HUES6 (cell line): ENCODE measurements around the gene CBX5.

Experiments
- H3K27ac ChIP-seq: 2 replicates; pipeline ENCODE4 v1.7.0; 2013; ENCODE audit warnings: low read depth, mild to moderate bottlenecking, low read length, inconsistent platforms
- H3K27me3 ChIP-seq: 2 replicates; pipeline ENCODE4 v1.6.1; 2013; ENCODE audit warnings: low read length; ENCODE audit not compliant: control insufficient read depth, insufficient read depth
- H3K36me3 ChIP-seq: 2 replicates; pipeline ENCODE4 v1.6.1; 2013; ENCODE audit warnings: low read length; ENCODE audit not compliant: control insufficient read depth, insufficient read depth
- H3K4me1 ChIP-seq: 2 replicates; pipeline ENCODE4 v1.6.1; 2013; ENCODE audit warnings: low read length; ENCODE audit not compliant: control insufficient read depth, insufficient read depth
- H3K4me3 ChIP-seq: 2 replicates; pipeline ENCODE4 v1.5.1; 2013; ENCODE audit warnings: low read depth, low read length
- H3K9ac ChIP-seq: one replicate; pipeline ENCODE4 v1.6.1; 2013; ENCODE audit warnings: mild to moderate bottlenecking, low read length
- H3K9me3 ChIP-seq: 2 replicates; pipeline ENCODE4 v1.6.1; 2013; ENCODE audit warnings: low read depth, low read length; ENCODE audit not compliant: control insufficient read depth, insufficient read depth

Gene CBX5

DNA sequence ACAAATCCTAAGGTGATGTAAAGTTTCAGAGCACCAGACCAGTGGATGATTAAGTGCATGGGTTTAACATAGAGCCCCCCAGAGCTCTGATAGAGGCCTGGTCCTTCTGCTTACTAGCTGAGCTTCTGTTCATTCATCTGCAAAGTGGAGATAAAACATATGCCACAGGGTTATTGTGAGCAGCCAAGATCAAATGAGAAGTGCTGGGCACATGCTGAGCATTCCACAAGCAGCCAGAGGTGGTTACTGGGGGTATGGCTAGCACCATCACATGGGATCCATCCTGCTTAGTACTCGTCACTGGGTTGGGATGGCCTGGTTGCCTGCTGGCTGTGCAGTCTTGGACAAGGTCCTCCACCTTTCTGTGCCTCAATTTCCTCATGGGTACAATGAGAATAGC, 73.1 kb downstream of the CBX5 start:
- Histone ChIP-seq H3K36me3 (no peaks in the 10 kb centered on the region), H3K9me3 (no peaks in the 10 kb centered on the region), H3K27me3 (peaks cover 75% of the 10 kb centered on the region), H3K27ac (no peak overlapping the region), H3K9ac (no peak overlapping the region), H3K4me1 (peaks cover 4% of the 10 kb centered on the region; the same call in 1 of the 2 replicates), H3K4me3 (no peak overlapping the region)

DNA sequence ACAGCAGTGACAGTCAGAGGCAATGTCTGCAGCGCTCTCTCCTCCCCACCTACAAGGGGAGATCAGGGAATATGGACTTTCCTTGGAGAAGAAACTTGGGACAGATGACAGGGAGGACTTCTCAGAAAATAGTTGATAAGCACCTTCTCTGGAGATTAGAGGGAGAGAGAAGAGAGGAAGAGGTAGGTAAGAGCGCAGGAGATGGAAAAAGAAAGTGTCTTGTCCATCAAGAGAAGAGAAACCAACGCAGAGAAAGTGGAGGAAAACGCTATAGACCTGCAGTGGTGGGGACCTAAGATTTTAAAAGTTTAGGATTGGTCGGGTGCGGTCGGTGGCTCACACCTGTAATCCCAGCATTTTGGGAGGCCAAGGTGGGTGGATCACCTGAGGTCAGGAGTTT, 75.6 kb downstream of the CBX5 start:
- H3K27ac ChIP-seq, result no peak overlapping the region
- H3K36me3 ChIP-seq, result no peaks in the 10 kb centered on the region
- H3K4me3 ChIP-seq, result no peak overlapping the region
- peaks cover 78% of the 10 kb centered on the region for H3K27me3 ChIP-seq
- peaks cover 4% of the 10 kb centered on the region; the same call in 1 of the 2 replicates for H3K4me1 ChIP-seq
- no peak overlapping the region for H3K9ac ChIP-seq
- H3K9me3 ChIP-seq, result no peaks in the 10 kb centered on the region

DNA sequence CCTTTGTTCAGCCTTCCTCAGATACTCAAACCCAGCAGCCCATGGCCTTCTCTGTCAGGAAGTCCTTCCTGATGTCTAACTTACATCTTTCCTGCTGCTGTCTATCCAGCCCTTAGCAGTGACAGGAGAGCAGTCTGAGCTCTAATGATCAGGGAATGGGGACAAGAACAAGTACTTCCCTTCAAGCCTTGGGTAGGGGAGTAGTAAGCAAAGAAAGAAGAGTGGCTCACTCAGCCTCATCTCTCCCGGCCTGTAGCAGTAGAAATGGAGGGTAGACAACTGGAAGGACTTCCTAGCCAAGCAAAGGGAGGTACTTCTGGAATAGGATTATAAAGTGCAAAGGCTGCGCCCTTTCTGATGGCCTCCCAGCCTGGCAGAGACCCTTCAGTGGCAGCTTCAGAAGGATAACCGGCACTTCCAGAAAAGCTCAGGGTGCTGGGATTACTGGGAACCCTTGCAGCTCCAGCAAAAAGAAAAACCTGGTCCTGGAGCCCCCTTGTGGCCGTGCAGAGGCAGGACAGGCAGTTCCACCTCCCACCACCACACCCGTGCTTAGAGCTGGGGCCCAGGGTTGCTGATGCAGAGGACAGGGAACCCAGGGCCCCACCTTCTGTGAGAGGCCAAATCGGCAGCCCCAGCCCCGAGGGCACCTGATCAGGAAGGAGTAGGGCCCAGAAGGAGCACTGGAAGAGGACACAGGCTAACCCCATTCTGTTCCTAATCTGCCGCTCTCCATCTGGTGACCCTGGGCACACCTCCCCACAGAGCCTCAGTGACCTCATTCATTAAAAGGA, 78.7 kb downstream of the CBX5 start:
- peaks cover 86% of the 10 kb centered on the region for H3K27me3 ChIP-seq
- no peaks in the 10 kb centered on the region for H3K36me3 ChIP-seq
- H3K4me3 ChIP-seq, result no peak overlapping the region
- H3K9me3 ChIP-seq, result no peaks in the 10 kb centered on the region
- H3K4me1 ChIP-seq, result peaks cover 15% of the 10 kb centered on the region
- no peak overlapping the region for H3K9ac ChIP-seq
- H3K27ac ChIP-seq, result no peak overlapping the region

DNA sequence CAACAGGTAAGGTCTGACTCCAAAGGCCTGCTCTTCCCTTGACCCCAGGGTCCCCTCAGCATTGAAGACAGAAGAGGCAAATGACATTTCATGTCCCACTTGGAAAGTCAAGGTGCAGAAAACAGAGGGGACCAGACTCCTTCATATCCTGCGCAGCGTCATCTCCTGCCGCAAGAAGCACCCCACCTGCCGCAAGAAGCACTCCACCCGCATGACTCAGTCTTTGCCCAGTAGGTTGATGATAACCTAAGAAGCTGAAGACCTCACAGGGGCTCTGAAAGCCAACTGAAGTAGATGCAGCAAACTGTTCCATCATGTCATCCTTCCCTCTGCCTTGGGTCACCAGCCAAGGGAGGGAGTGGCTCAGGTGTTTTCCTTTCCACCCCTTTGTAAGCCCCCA, 79.5 kb downstream of the CBX5 start:
- H3K4me3 ChIP-seq, result no peak overlapping the region
- no peaks in the 10 kb centered on the region for H3K9me3 ChIP-seq
- H3K27me3 ChIP-seq, result peaks cover 85% of the 10 kb centered on the region
- no peak overlapping the region for H3K27ac ChIP-seq
- H3K4me1 ChIP-seq, result peaks cover 15% of the 10 kb centered on the region
- no peaks in the 10 kb centered on the region for H3K36me3 ChIP-seq
- H3K9ac ChIP-seq, result no peak overlapping the region

DNA sequence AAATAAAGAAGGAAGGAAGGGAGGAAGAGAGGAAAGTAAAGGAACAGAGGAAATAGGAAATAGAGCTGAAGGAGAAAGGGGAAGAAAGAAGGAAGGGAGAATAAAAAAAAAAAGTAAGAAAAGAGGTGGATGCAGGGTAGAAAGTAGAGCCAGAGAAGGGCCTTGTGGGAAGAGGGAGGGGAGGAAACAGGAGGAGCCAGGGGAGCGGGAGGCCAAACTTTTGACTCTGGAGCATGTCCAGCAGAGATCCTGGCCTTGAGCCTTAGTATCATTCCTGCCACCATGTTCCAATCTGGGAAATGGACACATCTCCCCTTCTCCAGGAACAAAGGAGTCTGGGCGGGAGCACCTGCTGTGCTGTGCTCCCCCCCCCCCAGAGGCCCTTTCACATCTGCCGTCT, 80.0 kb downstream of the CBX5 start:
- H3K4me3 ChIP-seq, result no peak overlapping the region
- H3K9me3 ChIP-seq, result no peaks in the 10 kb centered on the region
- H3K4me1 ChIP-seq, result peaks cover 15% of the 10 kb centered on the region
- no peaks in the 10 kb centered on the region for H3K36me3 ChIP-seq
- no peak overlapping the region for H3K27ac ChIP-seq
- H3K9ac ChIP-seq, result no peak overlapping the region
- H3K27me3 ChIP-seq, result peaks cover 85% of the 10 kb centered on the region

DNA sequence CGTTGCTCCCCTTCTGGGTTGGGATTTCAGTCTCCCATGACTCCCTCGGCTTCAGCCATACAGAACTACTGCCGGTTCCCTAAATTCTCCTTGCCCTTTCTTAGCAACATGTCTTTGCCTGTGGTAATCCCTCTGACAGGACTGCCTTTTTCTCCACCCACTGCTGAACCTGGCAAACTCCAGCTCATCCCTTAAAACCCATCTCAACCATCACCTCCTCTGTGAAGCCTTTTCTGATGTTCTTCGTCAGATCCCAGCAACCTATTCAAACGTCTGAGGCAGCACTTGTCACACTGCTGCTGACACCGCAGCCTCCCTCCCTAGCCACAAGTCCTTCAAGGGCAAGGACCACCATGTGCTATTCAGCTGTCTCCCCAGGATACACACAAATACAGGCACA, 80.9 kb downstream of the CBX5 start:
- H3K4me1 ChIP-seq, result peaks cover 15% of the 10 kb centered on the region

DNA sequence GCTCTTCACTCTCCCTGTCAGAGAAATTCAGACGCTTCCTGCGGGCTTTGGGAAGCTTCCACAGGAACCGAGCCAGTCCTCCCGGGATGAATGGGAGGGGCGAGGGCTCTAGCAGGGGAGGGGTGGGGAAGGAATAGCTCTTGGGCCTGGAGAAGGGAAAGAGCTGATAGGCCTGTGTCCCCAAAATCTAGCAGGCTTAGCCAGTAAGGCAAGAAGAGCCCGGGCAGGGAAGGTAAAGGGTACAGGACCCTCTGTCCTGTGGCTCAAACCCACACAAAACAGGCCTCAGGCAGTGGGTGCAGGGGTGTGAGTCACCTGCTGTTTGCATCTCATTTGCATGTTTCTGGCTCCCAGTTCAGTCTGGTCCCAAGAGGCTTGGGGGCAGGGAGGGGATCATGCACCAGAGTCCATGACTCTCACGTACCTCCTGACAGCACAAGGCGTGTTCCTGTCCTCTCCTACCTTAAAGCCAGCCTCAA, 82.5 kb downstream of the CBX5 start:
- H3K9ac ChIP-seq, result no peak overlapping the region
- peaks cover 15% of the 10 kb centered on the region for H3K4me1 ChIP-seq
- H3K4me3 ChIP-seq, result no peak overlapping the region
- no peaks in the 10 kb centered on the region for H3K9me3 ChIP-seq
- H3K27me3 ChIP-seq, result peaks cover 90% of the 10 kb centered on the region
- no peak overlapping the region for H3K27ac ChIP-seq
- H3K36me3 ChIP-seq, result no peaks in the 10 kb centered on the region

More for the DNA sequence above, 80.9 kb downstream of the CBX5 start:
- peaks cover 85% of the 10 kb centered on the region for H3K27me3 ChIP-seq
- no peaks in the 10 kb centered on the region for H3K9me3 ChIP-seq
- H3K4me3 ChIP-seq, result no peak overlapping the region
- H3K27ac ChIP-seq, result no peak overlapping the region
- no peaks in the 10 kb centered on the region for H3K36me3 ChIP-seq
- H3K9ac ChIP-seq, result no peak overlapping the region

DNA sequence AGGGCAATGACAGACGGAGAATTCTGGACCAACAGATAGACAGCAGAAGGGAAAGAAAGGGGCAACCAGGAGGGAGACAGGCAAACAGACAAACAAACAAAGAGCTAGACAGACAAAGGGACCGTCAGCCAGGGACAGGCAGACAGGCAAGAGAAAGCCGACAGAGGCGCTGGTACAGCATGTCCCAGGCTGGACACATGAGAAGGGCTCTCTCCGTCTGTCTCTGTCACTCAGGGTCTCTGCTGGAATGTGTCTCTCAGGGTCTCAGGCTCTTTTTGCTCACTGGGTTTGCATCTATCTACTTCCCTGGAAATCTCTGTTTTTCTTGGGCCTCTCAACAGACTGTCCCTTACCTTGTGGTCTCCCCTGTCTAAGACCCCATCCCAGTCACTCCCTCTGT, 82.9 kb downstream of the CBX5 start:
- H3K27ac ChIP-seq, result no peak overlapping the region
- no peaks in the 10 kb centered on the region for H3K36me3 ChIP-seq
- peaks cover 15% of the 10 kb centered on the region for H3K4me1 ChIP-seq
- no peaks in the 10 kb centered on the region for H3K9me3 ChIP-seq
- no peak overlapping the region for H3K9ac ChIP-seq
- peaks cover 90% of the 10 kb centered on the region for H3K27me3 ChIP-seq
- H3K4me3 ChIP-seq, result no peak overlapping the region

DNA sequence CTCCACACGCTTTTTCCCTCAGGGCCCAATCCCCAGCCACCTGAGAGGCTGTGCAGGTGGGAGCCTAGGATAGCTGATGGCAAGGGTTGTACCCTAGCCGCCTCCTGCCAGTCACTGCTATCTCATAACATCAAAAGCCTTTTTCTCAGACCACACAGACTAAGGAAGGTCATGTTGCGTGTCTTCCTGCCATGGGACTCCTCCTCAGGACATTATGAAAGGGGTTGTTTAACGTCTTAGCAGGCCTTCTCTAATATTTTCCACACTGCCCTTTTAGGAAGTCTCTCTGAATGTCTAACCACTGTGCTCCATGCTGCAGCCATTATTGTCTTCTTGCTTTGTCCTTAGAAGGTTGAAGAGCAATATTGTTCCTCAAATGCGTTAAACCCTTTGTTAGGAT, 83.5 kb downstream of the CBX5 start:
- peaks cover 15% of the 10 kb centered on the region for H3K4me1 ChIP-seq
- H3K9ac ChIP-seq, result no peak overlapping the region
- H3K27me3 ChIP-seq, result peaks cover 91% of the 10 kb centered on the region
- no peaks in the 10 kb centered on the region for H3K9me3 ChIP-seq
- no peaks in the 10 kb centered on the region for H3K36me3 ChIP-seq
- no peak overlapping the region for H3K4me3 ChIP-seq
- no peak overlapping the region for H3K27ac ChIP-seq

DNA sequence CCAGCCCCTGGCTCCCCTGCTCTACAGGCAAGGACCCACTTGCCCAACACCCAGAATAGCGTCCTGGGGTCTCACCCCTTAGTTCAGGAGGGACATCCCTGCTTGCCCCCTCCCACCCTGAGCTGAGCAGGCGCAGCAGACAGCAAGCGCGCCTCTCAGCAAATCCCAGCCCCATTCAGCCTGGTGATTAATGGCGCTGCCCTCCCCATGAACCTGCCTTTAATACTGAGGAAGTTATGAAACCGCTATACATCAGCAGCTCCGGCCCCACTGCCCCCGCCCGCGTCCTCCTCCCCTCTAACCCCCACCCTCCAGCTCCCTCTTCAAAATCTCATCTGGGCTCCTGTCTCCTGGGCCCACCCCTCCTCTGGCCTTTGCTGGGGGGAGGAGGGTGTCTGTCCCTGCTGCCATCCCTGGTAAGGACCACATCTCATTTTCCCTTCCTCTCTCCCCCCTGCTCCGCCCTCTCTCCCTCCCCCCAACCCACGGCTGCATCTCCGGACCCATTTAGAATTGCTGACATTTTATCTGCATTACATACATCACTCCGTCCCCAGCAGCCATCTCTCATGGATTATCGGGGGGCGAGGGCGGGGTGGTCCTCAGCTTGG, 84.1 kb downstream of the CBX5 start:
- H3K27me3 ChIP-seq, result peaks cover 91% of the 10 kb centered on the region

DNA sequence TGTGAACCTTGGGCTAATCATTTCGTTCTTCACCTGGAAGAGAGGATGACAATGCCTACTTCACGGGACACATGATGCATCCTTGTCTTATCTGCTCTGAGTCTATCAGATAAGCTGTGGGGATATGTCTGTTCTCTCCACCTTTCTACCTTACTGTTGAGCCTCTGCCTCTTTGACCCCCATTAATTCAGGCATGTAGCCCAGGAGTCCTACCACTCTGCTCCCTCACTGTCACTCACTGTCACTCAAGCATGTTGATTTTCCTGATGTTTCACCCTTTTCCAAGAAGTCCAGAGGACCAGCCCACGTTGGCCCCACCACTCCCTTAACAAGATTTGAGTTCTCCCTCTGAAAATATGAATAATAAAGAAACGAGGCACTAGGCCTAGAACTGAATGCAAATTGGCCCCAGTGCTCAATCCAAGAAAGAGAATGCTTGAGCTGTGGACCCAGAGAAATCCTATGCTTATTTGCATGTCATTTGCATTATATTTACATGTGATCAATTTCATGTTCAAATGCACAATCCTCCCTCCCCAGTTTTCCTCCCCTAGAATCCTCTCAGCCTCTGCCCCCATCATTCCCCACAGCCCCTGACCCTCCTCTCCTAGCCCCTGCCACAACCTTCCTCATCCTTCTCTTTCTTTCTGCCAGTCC, 84.7 kb downstream of the CBX5 start:
- Histone ChIP-seq H3K27ac (no peak overlapping the region), H3K4me3 (no peak overlapping the region), H3K27me3 (peaks cover 91% of the 10 kb centered on the region)

More for the DNA sequence above, 84.1 kb downstream of the CBX5 start:
- Histone ChIP-seq H3K4me3 (no peak overlapping the region), H3K9ac (no peak overlapping the region), H3K9me3 (no peaks in the 10 kb centered on the region), H3K27ac (no peak overlapping the region), H3K36me3 (no peaks in the 10 kb centered on the region), H3K4me1 (peaks cover 18% of the 10 kb centered on the region)

More for the DNA sequence above, 84.7 kb downstream of the CBX5 start:
- H3K4me1 ChIP-seq, result peaks cover 18% of the 10 kb centered on the region
- no peak overlapping the region for H3K9ac ChIP-seq
- no peaks in the 10 kb centered on the region for H3K36me3 ChIP-seq
- no peaks in the 10 kb centered on the region for H3K9me3 ChIP-seq
